Suprapubic skin (tissue), 4 donors: ENCODE results near the gene AUTS2.

ENCODE experiments used
- EP300 ChIP-seq: sonication (generic); formaldehyde crosslinking; IDR thresholded peaks from one replicate; pipeline ENCODE4 v1.6.1; 2017; ENCODE audit warnings: antibody characterized with exemption
- POLR2A ChIP-seq, 2 donors: fragments of 450-650 bp; IDR thresholded peaks; one replicate each; pipeline ENCODE4 v1.6.1; 2017; ENCODE audit warnings: antibody characterized with exemption in 2 of 2, mild to moderate bottlenecking in 2 of 2, moderate library complexity in 2 of 2
- POLR2AphosphoS5 ChIP-seq, 3 donors: sonication (generic); formaldehyde crosslinking; IDR thresholded peaks; one replicate each; pipeline ENCODE4 v1.6.1; 2017; ENCODE audit warnings: antibody characterized with exemption in 3 of 3
- TF ChIP-seq, protein P1 (sequence below), 2 donors: fragments of 200-600 bp in 1 of 2; fragments of 450-650 bp in 1 of 2; sonication (generic) in 1 of 2; IDR thresholded peaks; one replicate each; pipeline ENCODE4 v1.5.1; 2016 to 2019; ENCODE audit warnings: antibody characterized with exemption in 2 of 2, mild to moderate bottlenecking in 1 of 2, moderate library complexity in 1 of 2

DNA sequence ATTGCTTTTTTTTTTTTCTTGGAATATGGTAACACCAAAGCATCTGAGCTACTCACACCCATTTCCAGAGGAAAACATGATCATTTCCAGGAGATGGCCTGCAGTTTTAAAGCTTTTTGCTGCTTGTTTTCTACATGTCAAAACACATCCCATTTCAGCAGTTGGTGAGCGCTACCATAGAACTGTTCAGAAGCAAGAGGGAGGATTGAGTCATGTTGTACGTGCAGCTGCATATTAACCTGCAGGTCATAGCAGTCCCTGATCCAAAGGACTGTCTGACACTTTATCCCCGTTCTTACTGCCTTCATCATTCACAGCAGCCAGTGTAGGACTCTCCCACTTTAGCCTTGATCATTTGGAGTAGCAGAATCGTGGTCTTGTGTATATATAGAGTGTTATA lies 124.6 kb downstream of the AUTS2 start:
- TF ChIP-seq, protein P1, sequence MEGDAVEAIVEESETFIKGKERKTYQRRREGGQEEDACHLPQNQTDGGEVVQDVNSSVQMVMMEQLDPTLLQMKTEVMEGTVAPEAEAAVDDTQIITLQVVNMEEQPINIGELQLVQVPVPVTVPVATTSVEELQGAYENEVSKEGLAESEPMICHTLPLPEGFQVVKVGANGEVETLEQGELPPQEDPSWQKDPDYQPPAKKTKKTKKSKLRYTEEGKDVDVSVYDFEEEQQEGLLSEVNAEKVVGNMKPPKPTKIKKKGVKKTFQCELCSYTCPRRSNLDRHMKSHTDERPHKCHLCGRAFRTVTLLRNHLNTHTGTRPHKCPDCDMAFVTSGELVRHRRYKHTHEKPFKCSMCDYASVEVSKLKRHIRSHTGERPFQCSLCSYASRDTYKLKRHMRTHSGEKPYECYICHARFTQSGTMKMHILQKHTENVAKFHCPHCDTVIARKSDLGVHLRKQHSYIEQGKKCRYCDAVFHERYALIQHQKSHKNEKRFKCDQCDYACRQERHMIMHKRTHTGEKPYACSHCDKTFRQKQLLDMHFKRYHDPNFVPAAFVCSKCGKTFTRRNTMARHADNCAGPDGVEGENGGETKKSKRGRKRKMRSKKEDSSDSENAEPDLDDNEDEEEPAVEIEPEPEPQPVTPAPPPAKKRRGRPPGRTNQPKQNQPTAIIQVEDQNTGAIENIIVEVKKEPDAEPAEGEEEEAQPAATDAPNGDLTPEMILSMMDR (IDR thresholded peaks at IDR 0.05): no peak
- TF ChIP-seq POLR2A (IDR thresholded peaks at IDR 0.05): no peak
- no peak for TF ChIP-seq EP300
- TF ChIP-seq POLR2AphosphoS5 (IDR thresholded peaks at IDR 0.05): no peak
